ENCODE measurements around the gene CNPY3.
A peak's percentile ranks its signal among the peaks of the same experiment; 100 is the strongest.
"Not testable (repeated sequence)": the region's sequence is repeated elsewhere in the genome, so short reads cannot be mapped to it uniquely, and the experiment has no call there.

The CNPY3 gene

DNA sequence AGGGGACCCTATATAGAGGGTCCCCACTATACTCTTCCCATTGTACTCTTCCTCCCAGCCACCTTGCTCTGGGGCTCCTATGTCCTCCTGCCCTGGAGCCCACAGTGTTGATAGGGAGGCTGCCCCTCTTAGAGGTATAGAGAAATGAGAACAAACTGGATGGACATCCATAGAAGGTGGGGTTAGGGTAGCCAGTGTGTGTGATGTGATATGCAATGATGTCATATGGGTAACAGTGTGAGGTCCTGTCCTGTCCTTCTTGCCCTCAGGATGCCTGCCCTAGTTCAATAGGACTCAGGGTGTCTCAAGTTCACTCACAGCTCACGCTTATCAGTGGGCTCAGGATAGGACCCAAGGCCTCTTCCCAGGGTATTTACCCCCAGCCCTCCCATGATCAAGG is 13.0 kb upstream of the CNPY3 start:
- no peak for DNase-seq

DNA sequence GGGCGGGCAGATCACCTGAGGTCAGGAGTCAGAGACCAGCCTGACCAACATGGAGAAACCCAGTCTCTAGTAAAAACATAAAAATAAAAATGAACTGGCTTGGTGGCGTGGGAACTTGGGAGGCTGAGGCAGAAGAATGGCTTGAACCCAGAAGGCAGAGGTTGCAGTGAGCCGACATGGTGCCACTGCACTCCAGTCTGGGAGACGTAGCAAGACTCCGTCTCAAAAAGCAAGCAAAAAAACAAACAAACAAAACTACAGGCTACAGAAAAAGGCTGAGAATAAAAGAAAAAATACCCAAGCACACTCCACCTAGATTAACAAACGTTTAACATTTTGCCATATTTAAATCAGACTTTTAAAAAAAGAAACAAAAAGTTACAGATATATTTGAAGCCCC is 7.5 kb upstream of the CNPY3 start:
- DNase-seq, result no peak

DNA sequence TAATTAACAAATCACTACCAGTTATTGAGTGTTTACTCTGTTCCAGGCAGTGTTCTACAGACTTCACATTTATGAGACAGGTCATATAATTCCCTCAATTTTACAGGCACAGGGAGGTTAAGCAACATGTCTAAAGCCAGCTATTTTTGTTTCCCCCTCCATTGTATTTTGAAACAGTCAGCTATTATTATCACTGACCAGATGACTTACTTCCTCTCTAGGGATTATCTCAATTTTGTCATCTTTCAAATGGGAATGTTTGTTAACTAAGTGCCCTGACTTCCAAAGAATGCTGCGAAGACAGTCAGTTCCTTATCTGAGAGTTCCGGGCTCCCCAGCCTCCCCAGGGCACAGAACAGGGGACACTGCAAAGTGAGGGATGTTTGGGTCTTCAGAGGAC is 5.6 kb upstream of the CNPY3 start:
- DNase-seq, result no peak

DNA sequence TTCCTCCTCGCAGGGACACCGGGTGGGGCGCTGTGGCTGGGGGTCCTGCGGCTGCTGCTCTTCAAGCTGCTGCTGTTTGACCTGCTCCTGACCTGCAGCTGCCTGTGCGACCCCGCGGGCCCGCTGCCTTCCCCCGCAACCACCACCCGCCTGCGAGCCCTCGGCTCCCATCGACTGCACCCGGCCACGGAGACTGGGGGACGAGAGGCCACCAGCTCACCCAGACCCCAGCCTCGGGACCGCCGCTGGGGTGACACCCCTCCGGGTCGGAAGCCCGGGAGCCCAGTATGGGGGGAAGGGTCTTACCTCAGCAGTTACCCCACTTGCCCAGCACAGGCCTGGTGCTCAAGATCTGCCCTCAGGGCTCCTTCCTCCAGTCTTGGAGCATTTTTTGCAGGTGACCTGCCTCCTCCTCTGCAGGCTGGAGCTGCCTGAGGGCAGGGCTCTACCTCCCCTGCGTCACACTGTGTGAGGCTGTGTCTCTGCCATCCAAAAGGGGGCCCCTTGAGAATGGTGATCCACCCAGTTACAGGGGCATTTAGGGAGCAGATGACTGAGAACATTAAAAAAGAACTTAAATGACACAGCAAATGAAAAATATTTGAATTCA is 3.9 kb upstream of the CNPY3 start:
- DNase-seq, result no peak

DNA sequence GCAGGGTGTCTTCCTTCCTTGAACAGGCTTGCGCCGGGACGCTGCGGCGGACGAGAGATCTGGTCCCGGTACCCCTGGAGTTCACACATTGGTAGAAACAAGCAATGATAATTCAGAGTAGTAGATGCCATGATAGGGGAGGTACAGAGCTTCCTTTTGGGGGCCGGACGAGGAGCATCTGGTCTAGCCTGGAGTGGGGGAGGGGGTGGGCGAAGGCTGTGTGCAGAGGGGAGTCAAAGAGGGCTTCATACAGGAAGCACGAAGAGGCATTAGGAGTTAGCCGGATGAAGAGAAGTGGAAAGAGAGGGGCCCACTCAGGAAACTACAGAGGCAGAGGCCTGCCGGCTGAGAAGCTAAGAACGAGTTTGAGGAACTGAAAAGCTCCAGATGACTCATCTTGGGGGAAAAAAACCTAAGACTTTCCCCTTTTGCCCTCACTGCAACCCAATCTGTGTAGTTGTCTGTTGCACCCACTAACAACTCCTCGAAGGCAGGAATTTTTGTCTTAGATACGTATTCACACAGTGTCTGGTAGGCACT is 611 bp downstream of the CNPY3 start:
- DNase-seq, result peak; percentile 67

DNA sequence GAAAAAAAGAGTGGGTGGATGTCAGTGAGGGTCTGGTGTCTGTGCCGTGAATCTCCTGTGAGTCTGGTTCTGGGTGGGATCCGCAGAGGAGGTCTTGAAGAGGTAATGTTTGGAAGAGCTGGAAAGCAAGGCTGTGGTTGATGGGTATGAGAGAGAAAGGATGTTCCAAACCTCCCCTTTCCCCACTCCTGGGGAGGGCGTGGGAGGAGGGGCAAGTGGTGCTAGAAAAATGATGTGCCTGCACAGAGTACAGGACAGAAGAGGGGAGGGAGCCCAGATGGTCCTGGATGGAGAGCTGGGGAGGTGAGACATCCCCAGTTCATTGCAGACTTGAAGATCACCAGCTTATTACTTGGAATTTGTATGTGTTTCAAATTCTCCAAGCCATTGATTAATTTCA is 3.1 kb downstream of the CNPY3 start:
- DNase-seq, result no peak

DNA sequence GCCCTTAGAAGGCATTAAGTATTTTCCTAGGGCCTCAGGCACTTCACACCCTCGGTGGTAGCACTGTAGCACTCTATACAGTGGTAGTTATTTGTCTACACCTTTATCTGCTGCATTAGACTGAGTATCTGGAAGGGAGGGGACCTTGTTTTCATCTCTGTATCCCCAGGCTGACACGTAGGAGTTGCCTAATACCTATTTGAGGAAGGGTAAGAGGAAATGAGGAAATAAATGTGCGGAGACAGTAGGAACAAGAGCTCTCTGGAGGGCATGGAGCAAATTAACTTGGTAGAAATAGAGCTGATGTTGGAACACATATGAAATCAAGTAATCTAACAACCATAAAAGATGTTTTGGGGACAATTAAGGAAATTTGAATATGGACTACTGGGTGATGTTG is 3.9 kb downstream of the CNPY3 start:
- DNase-seq, result no peak

DNA sequence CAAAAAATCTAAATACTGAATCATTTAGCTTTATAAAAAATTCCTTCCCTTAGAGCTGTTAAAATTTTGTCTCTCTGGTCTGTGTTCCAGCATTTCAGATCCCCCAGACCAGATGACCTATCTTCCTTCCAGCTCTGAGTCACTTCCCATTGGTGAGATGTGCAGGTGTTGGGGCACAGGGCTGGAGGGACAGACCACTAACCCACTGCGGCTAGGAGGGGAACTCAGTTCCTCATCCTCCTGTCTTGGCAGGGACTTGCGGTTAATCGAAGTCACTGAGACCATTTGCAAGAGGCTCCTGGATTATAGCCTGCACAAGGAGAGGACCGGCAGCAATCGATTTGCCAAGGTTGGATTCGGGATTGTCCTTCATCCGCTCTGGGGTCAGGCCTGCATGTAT is 6.0 kb downstream of the CNPY3 start:
- DNase-seq, result no peak

DNA sequence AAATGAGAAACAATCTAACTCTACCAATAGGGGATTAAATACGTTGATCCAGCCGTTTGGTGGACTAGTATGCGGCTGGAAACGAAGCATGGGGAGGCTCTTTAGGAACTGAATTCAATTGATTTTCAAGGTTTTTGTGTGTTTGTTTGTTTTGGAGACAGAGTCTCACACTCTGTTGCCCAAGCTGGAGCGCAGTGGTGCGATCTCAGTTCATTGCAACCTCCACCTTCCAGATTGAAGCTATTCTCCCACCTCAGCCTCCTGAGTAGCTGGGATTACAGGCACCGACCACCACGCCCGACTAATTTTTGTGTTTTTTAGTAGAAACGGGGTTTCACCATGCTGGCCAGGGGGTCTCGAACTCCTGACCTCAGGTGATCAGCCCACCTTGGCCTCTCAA is 7.1 kb downstream of the CNPY3 start:
- DNase-seq, result no peak

DNA sequence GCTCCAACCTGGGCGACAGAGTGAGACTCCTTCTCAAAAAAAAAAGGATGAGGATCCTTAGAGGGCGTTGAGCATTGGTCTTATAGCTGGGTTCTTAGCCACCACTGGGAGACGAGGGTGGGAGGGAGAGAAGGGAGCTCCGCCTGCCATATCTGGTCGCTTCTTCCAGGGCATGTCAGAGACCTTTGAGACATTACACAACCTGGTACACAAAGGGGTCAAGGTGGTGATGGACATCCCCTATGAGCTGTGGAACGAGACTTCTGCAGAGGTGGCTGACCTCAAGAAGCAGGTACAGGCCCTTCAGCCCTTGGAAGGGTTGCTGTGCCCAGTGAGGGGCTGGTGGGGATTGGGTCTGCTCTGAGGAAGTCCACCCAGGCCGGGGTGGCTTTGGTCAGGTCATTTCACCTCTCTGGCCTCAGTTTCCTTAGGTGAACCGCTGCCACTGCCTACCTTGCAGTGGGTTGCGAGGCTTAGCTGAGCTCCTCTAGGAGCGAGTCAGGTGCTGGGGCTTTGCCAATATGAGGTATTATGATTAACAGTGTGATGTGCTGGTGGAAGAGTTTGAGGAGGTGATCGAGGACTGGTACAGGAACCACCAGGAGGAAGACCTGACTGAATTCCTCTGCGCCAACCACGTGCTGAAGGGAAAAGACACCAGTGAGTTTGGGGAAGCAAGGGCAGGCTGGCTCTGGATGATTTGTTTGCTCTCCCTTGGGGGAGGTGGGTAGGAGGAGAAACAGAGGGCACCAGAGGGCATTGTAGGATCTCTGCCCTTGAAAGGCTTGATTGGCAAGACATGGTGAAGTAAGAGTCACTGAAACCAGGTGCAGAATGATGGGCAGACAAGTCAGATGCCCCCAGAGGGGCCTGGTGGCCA is 8.5 kb downstream of the CNPY3 start:
- no peak for DNase-seq

DNA sequence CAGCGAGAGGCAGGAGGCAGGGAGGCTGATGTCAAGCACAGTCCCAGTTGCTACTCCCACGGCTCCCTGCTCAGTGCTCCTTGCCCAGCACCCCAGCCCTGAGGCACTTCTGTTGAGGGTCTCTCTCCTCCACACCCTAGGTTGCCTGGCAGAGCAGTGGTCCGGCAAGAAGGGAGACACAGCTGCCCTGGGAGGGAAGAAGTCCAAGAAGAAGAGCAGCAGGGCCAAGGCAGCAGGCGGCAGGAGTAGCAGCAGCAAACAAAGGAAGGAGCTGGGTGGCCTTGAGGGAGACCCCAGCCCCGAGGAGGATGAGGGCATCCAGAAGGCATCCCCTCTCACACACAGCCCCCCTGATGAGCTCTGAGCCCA is 9.1 kb downstream of the CNPY3 start:
- no peak for DNase-seq

DNA sequence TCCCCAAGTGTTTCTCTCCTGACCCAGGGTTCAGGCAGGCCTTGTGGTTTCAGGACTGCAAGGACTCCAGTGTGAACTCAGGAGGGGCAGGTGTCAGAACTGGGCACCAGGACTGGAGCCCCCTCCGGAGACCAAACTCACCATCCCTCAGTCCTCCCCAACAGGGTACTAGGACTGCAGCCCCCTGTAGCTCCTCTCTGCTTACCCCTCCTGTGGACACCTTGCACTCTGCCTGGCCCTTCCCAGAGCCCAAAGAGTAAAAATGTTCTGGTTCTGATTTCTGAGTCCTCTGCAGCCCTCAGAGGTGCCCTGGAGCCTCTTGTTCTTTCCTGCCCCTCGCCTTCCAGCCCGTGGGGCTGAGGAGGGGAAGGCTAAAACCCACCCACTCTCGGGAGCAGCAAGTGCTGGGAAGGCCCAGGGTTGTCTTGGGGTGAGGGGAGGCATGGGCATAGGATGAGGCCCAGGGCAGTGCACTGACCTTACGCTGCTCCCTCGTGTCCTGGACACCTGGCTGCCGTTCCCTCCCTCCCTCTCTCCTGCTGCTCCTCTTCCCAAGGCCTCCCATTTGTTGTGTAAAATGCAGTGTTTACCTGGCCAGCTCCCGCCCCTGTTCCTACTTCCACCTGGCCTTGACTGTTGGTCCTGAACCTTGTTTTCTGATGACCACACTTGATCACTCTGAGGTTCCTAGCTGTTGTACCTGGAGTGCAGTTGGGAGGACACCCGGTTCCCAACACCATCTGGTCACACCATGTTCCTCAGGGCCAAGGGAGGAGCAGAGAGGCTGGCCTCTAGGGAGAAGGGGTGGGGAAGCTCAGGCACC is 9.9 kb downstream of the CNPY3 start:
- no peak for DNase-seq

DNA sequence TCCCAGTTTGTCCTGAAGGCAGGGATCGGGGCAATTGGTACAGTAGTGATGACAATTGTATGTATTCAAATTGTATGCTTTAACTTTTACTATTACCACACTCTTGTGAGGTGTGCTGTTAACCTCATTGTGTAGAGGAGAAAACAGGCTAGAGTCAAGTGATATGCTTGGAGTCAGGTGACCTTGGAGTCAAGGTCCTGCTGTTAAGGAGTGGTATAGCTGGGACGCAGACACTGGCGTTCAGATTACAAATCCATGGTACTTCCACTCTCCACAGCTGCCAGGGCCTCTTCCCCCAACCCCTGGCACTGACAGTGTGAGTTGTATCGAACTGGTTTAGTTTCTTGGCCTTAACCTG is 10.5 kb downstream of the CNPY3 start:
- DNase-seq, result no peak

DNA sequence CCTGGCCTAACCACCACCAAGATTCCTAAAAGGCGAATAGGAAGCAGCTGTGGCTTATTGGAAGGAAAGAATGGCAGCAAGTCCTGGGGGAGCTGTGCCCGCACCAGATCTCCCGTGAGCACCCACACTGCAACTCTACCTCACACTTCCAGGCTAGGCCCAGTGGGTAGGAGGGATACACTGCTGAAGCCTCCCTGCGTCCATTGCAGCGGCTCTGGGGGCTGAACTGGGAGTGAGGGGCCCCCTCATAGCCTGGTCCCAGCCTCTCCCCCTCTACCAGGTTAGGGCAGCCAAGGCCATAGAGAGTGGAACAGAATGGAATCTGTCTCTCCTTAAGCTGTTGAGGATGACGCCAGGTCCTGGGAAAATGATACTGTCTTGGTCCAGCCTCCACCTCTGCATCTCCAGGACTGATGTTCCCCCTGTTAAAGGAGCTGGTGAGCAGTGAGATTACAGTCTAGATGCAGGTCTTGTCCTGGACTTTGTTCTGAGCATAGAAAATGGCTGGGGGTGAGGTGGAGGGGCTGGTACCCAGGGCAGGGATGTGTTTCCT is 11.3 kb downstream of the CNPY3 start:
- no peak for DNase-seq

DNA sequence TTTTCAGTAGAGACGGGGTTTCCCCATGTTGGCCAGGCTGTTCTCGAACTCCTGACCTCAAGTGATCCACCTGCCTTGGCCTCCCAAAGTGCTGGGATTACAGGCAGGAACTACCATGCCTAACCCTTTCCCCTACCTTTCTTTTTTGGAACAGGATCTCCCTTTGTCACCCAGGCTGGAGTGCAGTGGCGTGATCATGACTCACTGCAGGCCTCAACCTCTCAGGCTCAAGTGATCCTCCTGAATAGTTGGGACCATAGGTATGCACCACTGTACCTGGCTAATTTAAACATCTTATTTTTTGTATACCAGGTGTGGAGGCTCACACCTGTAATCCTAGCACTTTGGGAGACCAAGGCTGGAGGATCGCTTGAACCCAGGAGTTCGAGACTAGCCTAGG is 12.1 kb downstream of the CNPY3 start:
- DNase-seq, result not testable (repeated sequence)

DNA sequence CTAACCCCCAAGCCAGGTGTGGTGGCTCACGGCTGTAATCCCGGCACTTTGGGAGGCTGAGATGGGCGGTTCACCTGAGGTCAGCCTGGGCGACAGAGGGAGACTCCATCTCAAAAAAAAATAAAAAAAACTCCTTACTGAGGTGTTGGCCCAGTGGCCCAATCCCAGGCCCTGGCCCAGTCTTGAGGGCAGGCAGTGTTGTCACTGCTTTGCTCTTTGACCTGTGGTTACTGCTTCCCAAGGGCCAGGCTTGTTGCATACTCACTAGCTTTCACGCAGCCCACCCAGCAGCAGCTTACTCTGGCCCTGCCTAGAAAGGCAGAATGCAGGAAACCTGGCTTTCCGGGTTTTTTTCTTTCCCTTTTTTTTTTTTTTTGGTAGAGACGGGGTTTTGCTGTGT is 13.2 kb downstream of the CNPY3 start:
- no peak for DNase-seq

DNA sequence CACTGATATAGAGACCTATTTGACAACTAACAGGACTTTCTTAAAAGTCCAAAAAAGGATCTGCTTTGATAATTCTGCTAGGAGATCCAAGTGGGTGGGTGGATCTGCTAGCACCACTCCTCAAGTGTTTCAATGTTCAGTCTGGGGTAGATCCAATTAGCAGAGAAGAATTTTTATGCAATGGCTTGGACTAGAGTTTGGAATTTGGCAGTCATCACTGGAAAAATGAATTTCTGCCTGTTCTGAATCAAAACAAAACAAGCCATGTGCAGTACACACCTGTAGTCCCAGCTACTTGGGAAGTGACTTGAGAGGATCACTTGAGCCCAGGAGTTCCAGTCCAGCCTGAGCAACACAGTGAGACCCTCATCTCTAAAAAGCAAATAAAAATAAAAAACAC is 18.7 kb downstream of the CNPY3 start:
- no peak for DNase-seq

DNA sequence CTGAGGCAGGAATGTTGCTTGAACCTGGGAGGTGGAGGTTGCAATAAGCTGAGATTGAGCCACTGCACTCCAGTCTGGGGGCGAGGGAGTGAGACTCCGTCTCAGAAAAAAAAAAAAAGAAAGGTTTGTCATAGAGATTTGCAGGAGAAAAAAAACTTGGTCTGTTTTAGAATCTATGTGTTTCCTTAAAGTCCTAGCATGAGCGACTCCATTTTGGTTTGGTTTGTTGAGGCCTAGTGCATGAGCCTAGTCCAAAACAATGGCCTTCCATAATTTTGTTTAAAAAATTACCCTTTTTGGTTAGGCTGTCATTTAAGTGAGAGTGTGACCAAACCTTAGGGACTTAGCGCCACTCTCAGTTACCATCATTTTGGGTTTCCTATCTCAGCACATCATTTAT is 23.1 kb downstream of the CNPY3 start:
- DNase-seq, result no peak

DNA sequence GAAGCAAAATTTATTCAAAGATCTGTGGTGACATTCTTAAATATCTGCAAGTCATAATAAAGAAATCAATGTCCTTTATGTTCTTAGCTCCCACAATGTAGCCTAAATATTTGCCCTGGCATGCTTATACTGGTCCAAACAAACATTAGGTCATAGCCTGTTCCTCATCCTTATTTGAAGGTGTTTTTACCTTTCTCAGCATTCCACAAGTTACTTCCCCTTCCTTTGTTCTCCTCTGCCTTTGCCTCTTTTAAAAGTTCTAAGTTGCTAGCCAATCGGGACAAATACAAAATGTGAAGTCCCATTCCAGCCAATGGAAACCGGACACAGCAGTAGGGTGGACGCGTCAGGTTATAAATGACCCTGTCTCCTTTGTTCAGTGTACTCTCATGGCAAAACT is 25.1 kb downstream of the CNPY3 start:
- not testable (repeated sequence) for DNase-seq

DNA sequence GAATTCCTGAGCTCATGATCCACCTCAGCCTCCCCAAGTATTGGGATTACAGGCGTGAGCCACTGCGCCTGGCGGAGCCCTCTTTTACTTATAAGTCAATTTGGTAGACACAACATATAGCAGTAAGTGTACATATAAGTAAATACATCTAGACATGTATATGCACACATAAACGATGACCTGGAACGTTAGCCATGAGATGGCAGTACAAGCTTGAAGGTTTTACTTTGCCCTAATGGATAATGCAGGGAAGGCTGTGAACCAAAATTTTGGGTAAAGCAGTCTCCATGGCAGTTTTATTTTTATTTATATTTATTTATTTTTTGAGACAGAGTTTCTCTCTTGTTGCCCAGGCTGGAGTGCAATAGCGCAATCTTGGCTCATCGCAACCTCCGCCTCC is 28.8 kb downstream of the CNPY3 start:
- peak; percentile 7 for DNase-seq

DNA sequence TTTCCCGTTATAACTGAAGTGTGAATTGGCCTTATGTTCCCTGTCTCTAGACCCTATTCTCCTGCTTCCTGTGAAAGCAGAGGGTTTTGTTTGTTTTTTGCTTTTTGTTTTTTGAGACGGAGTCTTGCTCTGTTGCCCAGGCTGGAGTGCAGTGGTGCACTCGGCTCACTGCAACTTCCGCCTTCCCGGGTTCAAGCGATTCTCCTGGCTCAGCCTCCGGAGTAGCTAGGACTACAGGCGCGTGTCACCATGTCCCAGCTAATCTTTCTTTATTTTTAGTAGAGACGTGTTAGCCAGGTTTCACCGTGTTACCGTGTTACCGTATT is 30.6 kb downstream of the CNPY3 start:
- DNase-seq, result no peak

DNA sequence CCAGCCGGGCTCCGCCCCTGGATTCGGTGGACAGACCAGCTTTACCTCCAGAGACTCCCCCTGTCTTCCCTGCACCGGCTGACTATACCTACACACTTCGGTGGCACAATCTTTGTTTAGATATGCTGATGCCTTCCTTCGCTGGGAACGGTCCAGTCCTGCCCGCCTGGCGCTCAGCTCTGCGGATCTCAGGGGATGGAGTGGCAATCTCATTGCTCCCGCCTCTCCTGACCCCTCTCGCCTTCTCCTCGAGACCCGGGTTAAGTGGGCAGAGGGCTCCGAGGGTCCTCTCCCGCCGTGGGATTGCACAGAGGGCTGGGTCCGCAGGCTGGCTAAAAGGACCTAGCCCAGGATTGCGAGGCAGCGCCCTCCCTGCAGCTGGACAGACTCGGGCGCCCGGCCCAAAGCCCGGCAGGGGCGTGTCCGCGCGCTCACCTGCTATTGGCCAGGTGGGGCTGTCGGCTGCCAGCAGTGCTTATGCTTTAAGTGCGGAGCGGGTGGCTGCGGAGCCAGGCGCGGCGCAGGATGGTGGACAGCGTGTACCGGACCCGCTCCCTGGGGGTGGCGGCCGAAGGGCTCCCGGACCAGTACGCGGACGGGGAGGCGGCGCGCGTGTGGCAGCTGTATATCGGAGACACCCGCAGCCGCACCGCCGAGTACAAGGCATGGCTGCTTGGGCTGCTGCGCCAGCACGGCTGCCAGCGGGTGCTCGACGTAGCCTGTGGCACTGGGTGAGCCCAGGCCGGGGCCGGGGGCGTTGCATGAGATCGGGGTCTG is 31.2 kb downstream of the CNPY3 start, which contains the start of gene GNMT:
Gene GNMT (plus strand): TSS at position 512 of the 777 bp plus-strand sequence. CDS start 14 bp downstream, at position 526.
- peak; percentile 38 for DNase-seq

DNA sequence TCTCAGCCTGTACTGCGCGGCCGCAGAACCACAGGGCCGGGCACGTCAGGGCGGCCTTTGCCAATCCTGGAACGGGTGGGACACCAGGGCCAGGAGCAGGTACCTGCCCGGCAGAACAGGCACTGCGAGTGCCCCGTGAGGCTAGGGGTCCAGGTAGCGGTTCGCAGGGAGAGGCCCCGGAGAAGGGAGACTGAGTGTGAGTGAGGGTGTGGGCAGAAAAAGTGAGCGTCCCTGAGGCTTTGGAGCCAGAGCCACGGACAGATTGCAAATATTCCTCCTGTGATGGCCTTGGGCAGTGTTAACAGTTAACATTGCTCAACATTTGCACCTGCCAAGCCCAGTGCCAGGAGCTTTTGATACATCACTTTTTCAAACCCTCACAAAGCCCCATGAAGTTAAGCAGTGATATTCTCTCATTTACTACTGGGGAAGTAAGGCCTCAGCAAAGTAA is 31.8 kb downstream of the CNPY3 start:
- DNase-seq, result no peak

Measured in CD4-positive, alpha-beta T cell treated with Interleukin-10 for 1 hour (primary cell).